Femur (tissue), 1 donor: ENCODE measurements around the gene IL31RA.

Experiments used
- DNase-seq: peaks from one replicate; pipeline ENCODE4 v3.0.0-alpha.2; 2017

IL31RA gene

DNA sequence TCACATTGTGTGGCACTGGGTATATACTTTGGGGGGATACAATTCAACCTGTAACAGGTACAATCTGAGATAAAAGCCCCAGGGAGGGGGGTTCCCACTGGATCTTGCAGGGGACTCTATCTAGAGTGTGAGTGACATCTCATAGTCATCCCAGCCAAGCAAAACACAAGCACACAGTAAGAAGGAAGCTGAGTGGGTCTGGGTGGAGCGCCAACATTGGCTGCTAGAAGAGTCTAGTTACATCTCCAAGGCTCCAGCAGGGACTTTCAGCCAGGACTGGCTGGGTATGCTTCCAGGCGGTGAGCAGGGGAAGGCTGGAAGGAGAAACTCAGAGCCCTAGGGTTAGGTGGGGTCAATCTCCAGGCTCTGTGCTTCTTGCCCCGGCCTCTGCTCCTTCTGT lies 53.0 kb downstream of the IL31RA start:
- DNase-seq: peak; percentile 54

DNA sequence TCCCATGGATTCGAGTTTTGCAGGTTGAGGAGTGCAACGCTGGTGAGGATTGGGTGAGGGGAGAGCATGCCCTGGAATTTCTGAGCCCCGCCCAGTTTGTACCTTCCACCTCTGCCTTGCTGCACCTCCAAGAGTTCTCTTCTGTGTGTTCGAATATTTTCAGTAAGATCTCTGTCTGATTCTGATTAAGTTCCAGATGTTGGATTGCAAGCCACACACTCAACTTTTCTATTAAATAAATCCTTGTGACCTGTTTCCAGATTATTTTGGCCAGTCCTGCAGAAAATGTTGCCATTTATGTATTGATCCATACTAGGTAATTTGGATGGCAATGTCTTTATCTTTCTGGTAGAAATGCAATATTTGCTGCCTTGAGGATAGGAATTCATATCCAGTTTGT lies 54.1 kb downstream of the IL31RA start:
- DNase-seq: no peak

DNA sequence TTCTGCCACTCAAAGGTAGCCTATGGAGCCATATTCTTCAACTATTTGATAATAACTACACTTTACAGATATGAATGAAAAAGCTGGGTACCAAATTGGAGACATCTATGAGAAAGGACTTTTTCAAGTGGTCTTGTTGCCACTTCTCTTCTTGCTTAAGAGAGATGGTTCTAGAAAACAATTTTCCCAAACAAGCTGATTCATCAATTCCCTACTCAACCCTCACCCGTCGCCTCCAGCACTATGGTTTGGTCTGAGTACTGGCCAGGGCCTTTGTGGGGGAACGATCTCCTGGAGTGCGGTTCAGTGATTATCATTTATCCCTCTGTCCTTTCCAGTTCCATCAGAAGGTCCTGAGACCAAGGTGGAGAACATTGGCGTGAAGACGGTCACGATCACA lies 56.8 kb downstream of the IL31RA start:
- no peak for DNase-seq

DNA sequence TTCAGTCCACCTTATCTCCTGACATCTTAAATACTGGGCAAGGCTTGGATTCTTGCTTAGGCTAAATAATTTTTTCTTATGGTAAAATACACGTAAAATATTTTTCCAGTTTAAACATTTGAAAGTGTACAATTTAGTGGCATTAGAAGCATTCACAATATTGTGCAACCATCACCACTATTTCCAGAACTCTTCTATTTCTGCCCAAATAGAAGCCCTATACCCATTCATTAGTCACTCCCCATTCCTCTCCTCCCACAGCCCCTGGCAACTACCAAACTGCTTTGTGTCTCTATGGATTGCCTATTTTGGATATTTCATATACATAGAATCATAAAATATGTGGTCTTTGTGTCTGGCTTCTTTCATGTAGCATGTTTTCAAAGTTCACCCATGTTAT lies 57.6 kb downstream of the IL31RA start:
- no peak for DNase-seq

DNA sequence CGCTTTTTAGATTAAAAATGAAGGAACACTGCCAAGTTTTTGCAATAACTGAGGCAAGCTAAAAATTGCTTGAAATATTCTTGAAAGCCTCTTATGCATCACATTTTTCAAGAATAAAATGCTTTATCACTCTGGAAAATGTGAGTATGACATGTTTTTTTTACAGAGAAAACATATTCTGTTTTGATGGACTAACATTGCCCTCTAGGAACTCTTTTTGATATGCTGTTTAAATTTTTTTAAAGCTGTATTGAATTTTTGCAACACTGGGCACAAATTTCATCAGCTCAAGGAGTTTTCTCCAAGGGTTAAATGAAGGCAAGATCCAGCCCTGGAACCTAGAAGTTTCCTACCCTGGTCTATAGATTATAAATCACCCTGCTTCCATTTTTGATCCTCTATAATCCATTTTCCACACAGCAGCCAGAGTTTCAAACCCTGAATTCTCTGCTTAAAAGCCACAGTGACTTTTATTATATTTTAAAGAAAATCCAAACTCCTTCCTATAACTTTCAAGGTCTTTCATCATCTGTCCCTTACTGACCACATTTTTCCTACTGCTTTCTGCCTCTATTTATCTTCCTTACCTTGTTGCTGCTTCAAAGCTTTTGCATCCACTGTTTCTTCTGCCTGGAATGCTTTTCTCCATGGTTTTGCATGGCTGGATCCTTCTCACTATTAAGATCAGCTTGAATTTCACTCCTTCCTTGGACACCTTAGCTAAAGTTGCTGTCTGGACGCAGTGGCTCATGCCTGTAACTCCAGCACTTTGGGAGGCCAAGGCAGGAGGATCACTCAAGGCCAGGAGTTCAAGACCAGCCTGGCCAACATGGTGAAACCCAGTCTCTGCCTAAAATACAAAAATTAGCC lies 60.9 kb downstream of the IL31RA start:
- DNase-seq: no peak

DNA sequence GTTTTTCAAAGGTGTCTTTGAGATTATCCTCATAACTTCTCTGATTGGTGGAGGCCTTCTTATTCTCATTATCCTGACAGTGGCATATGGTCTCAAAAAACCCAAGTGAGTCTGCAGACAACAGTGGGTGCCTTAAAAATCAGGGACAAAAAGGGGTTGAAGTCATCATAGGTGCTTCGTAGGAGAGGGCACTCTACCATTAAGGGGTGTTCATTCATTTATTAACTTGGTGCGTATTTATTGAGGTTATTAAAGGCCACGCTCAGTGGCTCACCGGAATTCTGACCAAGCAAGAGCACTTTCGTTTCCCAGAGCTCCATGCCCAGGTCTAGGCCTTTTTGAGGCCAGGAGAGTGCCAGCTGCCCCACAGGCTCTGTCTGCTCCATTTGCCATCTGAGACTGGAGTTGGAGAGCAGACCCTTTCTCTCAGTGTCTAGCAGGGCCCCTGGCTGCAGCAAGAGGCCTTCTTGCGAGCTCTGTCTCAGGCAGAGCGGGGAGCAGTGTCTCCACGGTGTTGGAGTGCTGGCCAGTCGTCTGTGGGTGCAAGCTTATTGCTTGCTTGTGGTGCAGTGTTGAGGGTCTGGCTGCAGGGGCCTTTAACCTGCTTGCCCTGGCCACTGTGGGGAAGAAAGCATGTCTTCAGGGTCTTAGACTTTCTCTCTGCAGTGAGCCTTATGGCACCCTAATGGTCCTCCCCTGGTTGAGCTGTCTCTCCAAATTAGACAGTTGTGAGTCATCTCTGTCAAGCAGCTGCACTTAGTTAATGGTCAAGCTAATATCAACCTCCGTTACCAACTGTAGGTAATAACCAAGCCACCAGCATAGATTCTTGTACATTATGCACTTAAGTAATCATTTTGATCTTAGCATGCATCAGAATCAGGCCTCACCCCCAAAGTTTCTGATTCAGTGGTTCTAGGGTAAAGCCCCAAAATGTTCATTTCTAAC lies 62.6 kb downstream of the IL31RA start:
- DNase-seq: no peak

DNA sequence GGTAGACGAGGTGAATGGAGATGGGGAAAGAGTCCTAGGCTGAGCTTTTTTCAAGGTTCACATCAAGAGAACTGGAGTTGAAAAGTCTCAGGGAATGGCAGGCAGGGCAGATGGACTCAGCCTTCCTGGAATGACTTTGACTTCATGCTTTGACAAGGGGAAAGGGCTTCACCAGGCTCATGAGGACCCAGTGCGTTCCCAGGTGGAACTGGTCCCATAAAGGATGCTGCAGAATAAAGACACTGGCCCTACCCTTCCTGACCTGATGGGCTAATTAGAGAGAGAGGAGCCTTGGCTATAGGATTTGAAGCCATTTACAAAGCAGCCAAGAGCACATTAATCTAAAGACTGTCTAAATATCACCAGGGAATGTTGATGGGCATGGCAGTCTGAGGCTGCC lies 63.8 kb downstream of the IL31RA start:
- DNase-seq: no peak

DNA sequence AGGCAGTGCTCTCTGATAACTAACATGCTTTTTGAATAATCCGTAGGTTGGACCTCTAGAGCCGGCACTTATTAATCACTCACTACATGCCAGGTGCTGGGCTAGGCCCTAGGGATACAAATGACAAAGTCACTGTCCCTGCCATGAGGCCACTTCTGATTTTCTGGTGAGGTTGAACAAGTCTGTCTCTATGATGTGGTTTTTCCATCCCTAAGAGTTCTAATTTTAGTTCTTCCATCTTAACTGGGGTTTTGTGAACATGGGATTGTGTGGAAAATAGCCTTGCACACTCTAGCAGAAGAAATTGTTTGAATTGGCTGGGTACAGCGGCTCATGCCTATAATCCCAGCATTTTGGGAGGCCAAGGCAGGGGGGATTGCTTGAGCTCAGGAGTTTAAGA lies 64.6 kb downstream of the IL31RA start:
- DNase-seq: no peak

DNA sequence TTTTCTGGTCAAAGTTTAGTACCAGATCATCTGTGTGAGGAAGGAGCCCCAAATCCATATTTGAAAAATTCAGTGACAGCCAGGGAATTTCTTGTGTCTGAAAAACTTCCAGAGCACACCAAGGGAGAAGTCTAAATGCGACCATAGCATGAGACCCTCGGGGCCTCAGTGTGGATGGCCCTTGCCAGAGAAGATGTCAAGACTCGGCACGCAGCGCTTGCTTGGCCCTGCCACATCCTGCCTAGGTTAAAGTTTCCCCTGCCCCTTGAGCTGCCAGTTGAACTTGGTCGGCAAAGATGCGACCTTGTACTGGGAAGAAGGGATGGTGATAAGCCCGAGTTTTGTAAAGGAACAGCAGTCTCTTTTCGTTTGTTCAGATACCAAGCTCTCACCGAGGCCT lies 65.8 kb downstream of the IL31RA start:
- DNase-seq: no peak

DNA sequence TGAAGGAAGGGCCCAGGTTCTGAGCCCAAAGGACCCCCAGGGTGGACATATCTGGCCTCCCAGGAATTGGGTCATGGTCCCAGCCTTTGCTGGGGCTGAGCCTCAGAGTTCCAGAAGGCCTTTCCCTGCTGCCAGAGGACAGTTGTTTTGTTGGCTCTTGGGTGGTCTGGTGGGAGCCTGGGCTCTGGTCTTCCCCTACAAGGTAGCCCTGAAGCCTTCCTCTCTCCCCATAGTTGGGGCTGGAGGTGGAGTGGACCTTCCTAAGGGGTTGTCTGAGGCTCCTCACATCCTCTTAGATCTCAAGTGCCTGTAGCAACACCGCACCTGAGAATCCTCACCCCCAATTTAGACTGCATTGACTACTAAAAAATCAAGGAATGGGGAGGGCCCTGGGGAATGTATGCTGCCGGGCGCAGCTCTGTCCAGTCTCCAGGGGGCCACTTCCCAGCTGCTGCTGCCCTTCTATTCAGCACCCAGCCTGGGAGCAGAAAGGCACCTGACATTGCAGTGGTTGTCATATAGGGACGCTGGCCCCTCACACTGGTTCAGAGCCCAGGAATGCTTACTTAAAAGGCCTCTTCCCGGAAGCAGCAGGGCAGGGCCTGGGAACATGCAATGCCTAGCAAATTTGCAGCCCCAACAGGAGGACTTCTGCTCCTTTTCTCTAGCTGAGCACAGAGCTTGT lies 66.4 kb downstream of the IL31RA start:
- DNase-seq: no peak

DNA sequence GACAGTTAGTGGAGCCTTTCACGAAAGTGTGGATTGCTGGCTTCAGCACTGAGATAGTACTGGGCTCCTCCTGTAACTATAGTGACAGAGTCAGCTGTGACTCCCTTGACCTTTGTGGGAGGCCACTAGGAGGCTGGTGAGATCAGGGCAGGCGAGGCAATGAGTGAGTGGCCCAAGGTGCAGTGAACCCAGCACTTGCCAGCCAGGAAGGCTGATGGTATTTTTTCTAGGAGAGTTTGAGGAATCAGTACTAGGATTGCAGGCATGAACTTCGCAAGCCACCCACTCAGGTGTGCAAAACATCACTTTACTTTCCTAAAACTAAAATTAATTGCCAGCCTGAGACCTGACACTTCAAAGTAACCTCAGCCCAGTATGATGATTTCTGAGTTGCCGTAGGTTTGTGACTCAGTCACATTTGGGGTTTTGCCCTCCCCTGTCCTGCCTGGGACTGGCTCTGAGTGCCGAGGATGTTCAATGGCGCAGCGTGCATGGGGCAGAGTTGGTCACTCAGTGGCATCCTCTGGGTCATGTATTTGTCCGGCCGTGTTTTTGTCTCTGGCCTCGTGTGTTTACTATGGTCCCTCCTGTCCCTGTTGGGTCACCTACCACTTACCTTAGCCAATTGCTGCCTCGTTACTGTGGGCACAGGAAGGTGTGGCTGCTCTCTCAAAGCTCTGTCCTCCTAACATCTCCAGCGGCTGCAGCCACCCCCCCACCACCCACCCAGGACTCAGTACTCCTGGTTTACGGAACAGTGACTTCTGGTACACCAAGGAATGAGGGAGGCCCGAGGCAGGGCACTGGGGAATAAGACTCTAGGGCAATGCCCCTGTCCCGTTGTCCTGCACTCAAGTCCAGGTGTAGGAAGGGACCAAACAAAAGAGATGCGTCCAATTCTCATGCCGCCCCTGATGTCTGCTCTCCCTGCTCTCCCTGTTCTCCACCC lies 67.2 kb downstream of the IL31RA start:
- no peak for DNase-seq

DNA sequence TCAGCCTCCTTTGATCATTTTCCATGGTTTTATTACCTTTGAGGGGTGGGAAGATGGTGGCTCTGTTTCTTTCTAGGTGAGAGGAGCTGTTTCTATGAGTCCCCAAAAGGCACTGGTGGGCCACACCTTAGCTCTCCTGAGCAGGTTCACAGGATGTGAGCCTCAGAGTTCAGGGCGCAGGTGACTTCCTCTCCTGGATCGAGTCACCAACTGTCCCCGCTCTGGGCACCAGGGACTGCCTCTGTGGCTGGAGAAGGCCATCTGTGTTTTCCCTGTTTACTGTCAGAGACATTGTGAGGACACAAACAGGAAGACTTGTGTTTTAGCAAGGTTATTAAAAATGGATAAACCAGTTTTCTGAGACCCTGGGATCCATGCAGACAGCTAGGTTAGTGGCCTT lies 68.5 kb downstream of the IL31RA start:
- DNase-seq: no peak

DNA sequence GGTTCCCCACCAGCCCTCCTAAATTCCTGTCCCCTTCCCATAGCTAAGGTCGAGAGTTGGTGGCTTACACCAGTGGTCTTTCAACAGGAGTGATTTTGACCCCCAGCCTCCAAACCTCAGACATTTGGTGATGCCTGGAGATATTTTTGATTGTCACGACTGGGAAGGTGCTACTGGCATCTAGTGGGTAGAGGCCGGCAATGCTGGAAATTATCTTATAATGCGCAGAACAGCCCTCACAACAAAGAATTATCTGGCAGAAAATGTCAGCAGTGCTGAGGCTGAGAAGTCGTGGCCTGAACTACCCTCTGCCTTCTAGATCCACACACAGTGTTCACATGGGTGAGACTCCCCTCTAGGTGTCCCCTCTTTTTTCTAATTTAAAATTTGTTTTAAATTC lies 69.6 kb downstream of the IL31RA start:
- DNase-seq: no peak

DNA sequence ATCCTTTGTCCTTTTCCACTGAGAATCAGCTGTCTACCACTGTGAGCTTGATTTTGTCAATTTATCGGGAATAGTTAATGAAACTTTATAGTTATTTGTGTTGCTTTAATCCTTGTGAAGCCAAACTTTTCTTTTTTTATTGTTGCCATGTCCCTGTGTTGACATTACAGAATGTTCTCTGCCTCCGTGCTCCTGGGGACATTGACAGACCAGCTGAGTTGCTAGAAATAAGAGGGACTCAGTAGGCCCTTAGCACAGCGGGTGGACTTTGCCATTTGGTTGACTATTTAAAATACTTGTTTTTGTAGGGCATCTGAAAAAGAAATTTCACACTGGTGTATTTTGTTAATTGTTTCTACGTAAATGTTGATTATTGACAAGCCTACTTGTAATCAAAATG lies 70.5 kb downstream of the IL31RA start:
- DNase-seq: no peak

DNA sequence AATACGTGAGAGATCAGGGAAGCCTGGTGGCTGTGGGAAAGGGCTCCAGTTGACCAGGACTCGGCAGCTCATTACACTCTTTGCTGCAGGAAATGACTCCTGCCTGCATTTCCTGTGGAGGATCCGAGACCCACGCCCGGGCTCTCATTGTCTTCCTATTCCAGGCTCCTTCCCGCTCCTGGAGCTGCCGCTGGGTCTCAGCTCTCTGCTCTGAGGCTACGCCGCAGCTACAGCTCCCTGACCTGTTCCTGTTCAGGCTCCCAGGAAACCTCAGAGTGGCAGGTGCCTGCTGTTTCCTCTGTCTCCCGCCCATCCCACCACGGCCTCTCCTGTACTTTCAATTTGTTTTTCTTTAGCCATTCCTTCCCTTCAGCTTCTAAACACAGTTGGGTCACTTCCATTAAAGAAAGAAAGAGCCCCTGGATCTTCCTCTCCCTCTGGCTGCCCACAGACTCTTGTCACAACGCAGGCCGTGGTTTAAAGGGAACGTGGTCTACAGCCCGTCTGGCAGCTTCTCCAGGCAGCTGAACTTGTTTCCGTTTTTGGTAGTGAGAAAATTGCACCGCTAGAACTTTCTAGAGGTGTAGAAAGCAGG lies 72.1 kb downstream of the IL31RA start:
- no peak for DNase-seq

DNA sequence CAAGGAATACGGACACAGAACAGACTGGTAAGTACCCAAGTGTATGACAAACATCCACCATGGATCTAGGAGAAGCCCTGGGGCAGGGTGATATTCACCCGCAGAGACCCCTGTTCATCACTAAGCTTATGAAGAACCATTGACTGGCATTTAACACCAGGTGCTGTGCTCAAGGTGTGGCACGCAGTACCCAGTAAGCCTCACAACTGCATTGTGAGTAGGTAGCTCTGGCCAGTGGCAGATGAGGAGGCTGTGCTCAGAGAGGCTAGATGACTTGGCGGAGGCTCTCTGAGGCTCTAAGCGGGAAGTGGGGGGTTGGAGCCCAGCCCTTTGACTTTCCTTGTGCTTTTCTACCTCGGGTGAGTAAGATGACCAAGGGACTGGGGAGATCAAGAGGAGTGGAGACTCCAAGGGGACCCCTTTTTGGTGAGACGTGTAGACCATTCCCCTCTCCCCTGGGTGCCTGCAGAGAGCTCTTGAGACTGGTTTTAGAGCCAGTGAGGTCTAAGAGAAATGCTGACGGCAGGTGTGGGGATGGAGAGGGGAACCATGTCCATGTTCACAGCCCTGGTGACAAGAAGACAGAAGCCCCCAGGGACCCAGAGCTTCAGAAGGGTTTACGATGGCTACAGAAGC lies 72.8 kb downstream of the IL31RA start:
- DNase-seq: no peak

DNA sequence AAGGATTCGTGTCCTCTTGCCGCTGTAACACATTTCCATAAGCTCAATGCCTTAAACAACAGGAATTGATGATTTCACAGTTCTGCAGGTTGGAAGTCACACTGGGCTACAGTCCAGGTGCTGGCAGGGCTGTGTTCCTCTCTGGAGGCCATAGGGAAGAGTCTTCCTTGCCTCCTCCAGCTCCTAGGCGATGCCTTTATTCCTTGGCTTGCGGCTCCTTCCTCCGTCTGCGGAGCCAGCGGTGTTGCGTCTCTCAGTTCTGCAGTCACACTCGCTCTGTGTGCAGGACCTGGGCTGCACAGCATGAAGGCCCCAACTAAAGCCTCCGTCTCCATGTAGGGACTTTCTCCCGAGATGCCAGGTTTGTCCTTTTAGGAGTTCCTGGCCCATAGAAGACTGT lies 73.6 kb downstream of the IL31RA start:
- no peak for DNase-seq

DNA sequence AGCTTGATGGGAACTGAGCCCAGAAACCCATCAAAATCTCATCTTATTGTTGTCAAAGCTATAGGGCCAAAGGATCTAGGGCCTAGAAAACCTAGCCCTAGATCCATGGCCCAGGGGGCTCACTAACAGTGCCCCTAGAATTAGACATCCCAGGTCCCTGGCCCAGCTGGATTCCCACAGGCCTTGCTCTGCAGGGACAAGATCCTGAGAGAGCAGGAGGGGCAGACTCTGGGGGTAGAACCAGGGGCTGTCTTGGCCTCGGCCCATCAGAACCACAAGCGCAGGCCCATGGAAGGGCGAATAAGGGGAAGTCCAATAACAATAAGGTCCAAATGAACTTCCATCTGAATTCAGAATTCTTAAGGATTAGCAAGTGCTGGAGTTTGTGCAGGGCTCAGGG lies 74.0 kb downstream of the IL31RA start:
- DNase-seq: no peak

DNA sequence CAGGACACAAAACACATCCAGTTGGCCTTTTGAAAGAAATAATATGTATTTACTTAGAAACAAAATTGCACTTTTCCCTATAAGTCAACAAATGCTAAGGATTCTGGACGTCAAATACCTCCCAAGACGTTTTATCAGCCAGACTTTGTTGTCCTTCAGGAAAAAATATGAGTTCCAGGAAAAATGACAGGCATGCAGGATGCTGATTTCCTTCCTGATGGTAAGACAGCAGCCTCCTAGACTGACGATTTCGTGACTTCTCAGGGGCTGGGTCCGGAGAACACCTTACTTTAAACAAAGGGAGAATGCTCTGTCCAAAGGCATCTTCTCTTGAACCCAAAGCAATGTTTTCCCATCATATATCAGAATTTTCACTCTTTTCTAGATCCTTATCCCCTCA lies 74.6 kb downstream of the IL31RA start:
- no peak for DNase-seq

DNA sequence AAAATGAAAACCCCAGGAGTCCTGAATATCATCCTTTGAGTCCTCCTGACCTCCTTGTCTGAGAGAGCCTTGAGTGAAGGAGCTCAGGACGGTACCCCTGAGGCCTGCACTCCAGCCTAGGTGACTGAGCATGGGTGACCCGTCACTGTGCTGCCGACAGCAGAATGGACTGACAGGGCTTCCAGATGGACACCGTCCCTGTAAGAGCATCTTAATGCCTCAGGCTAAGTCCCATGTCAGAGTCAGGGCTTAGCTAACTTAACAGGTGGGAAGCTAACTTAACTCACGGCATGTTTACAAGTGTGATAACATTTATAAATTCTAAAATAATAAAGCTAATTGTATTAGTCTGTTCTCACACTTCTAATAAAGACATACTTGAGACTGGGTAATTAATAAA lies 75.3 kb downstream of the IL31RA start:
- no peak for DNase-seq
